Endothelial cell of umbilical vein (primary cell): ENCODE data around the gene PDHX. TPM values are rescaled to one million over a fixed set of nuclear protein-coding genes. Genes with fewer than 3 reads are reported as not detected.

Experiments used
- BruUV-seq: library from RNA; stranded (reverse); fragments of 400-500 nt; replicated peaks from 2 replicates; lab custom pipeline; 2021; lab: Mats Ljungman, UMichigan
- CTCF ChIA-PET: fragments of 300-600, 350-600 bp; sonication (Branson Sonifier 250); formaldehyde crosslinking; loops from one replicate; lab custom pipeline; 2021; ENCODE audit warnings: antibody characterized with exemption, inconsistent platforms; lab: Charles Lee
- POLR2A ChIA-PET: fragments of 300-600, 350-600 bp; sonication (Branson Sonifier 250); formaldehyde crosslinking; loops from one replicate; lab custom pipeline; 2021; ENCODE audit warnings: antibody characterized with exemption, inconsistent platforms; lab: Charles Lee
- DNase-seq: peaks from one replicate; pipeline ENCODE4 v3.0.0-alpha.2; 2011; ENCODE audit warnings: low read depth, low spot score
- FAIRE-seq: peaks from 2 replicates; lab custom pipeline; 2011; peaks lifted over from hg19 to GRCh38; lab: Jason Lieb, UNC
- H2AFZ ChIP-seq: 2 replicates; pipeline ENCODE4 v1.6.0; 2012; ENCODE audit warnings: low read depth, low read length, control low read depth, inconsistent platforms
- H3K27ac ChIP-seq: 2 replicates; pipeline ENCODE4 v1.5.1; 2011; ENCODE audit warnings: low read depth, mild to moderate bottlenecking, control low read depth, low read length, moderate library complexity; ENCODE audit not compliant: insufficient read depth
- H3K27me3 ChIP-seq, 2 experiments: 2 replicates each; pipeline versions ENCODE4 v1.6.0 to v1.6.1; 2011; ENCODE audit warnings: low read length in 2 of 2, mixed read lengths in 1 of 2; ENCODE audit not compliant: control insufficient read depth in 2 of 2, insufficient read depth in 2 of 2
- H3K36me3 ChIP-seq, 2 experiments: 2 replicates in 1 of 2; 3 replicates in 1 of 2; pipeline ENCODE4 v1.5.1; 2011; ENCODE audit warnings: low read length in 2 of 2, mild to moderate bottlenecking in 1 of 2, moderate library complexity in 1 of 2; ENCODE audit not compliant: control insufficient read depth in 2 of 2, insufficient read depth in 2 of 2; ENCODE audit errors: extremely low read depth in 1 of 2
- H3K4me1 ChIP-seq: 3 replicates; pipeline ENCODE4 v1.5.1; 2011; ENCODE audit warnings: mild to moderate bottlenecking, low read length; ENCODE audit not compliant: control insufficient read depth, insufficient read depth; ENCODE audit errors: extremely low read depth
- H3K4me2 ChIP-seq: 2 replicates; pipeline ENCODE4 v1.6.1; 2011; ENCODE audit warnings: low read length, control low read depth, mixed read lengths; ENCODE audit not compliant: insufficient read depth
- H3K4me3 ChIP-seq, 3 experiments: fragments of 200-600 bp in 1 of 3; sonication (generic), shearing (Covaris generic) in 1 of 3; replicated peaks in 1 of 3; 2 replicates each; pipeline ENCODE4 v1.5.1; 2011 to 2016; ENCODE audit warnings: control low read depth in 3 of 3, low read length in 3 of 3, mild to moderate bottlenecking in 2 of 3, inconsistent platforms in 1 of 3, low read depth in 1 of 3, moderate library complexity in 1 of 3; ENCODE audit not compliant: insufficient read depth in 1 of 3
- H3K79me2 ChIP-seq: 2 replicates; pipeline ENCODE4 v1.6.0; 2012; ENCODE audit warnings: low read length, inconsistent platforms; ENCODE audit not compliant: control insufficient read depth, insufficient read depth
- H3K9ac ChIP-seq: replicated peaks from 2 replicates; pipeline ENCODE3; 2011; ENCODE audit warnings: low read length, control low read depth; ENCODE audit not compliant: insufficient read depth; ENCODE audit errors: extremely low read depth
- H3K9me1 ChIP-seq: replicated peaks from 3 replicates; pipeline ENCODE4 v1.6.0; 2011; ENCODE audit warnings: mild to moderate bottlenecking, low read length; ENCODE audit not compliant: control insufficient read depth, insufficient read depth; ENCODE audit errors: extremely low read depth
- H3K9me3 ChIP-seq: replicated peaks from 2 replicates; pipeline ENCODE4 v1.5.1; 2012; ENCODE audit warnings: low read length, inconsistent platforms; ENCODE audit not compliant: control insufficient read depth, insufficient read depth
- H4K20me1 ChIP-seq: replicated peaks from 2 replicates; pipeline ENCODE3; 2011; ENCODE audit warnings: mild to moderate bottlenecking, low read length; ENCODE audit not compliant: control insufficient read depth, insufficient read depth; ENCODE audit errors: extremely low read depth
- CTCF ChIP-seq, 2 donors: IDR thresholded peaks; 1 replicate in 1 of 2; 2 replicates in 1 of 2; pipeline ENCODE4 v1.5.1; 2011; ENCODE audit warnings: low read length in 2 of 2, mild to moderate bottlenecking in 2 of 2, moderate library complexity in 2 of 2, control low read depth in 1 of 2, inconsistent platforms in 1 of 2, low read depth in 1 of 2; ENCODE audit not compliant: insufficient read depth in 1 of 2; ENCODE audit errors: extremely low read depth in 1 of 2
- EZH2 ChIP-seq: IDR thresholded peaks from 2 replicates; pipeline ENCODE4 v1.6.1; 2012; ENCODE audit warnings: borderline replicate concordance, low read depth, mild to moderate bottlenecking, moderate library complexity, low read length, inconsistent platforms; ENCODE audit not compliant: severe bottlenecking
- FOS ChIP-seq: IDR thresholded peaks from 2 replicates; pipeline ENCODE4 v1.6.1; 2011; ENCODE audit warnings: mild to moderate bottlenecking, low read length, moderate library complexity, borderline replicate concordance; ENCODE audit not compliant: insufficient read depth
- GATA2 ChIP-seq: IDR thresholded peaks from 2 replicates; pipeline ENCODE4 v1.7.0; 2011; ENCODE audit warnings: low read depth, mild to moderate bottlenecking, moderate library complexity, mixed read lengths, low read length; ENCODE audit not compliant: insufficient read length, insufficient read depth
- JUN ChIP-seq: IDR thresholded peaks from 2 replicates; pipeline ENCODE4 v1.6.1; 2011; ENCODE audit warnings: borderline replicate concordance, low read depth; ENCODE audit not compliant: insufficient read length, insufficient read depth
- MAX ChIP-seq: IDR thresholded peaks from 2 replicates; pipeline ENCODE4 v1.6.1; 2011; ENCODE audit not compliant: insufficient read depth, insufficient read length
- MYC ChIP-seq: IDR thresholded peaks from one replicate; pipeline ENCODE4 v1.6.1; 2011; ENCODE audit warnings: mild to moderate bottlenecking, low read depth, low read length
- POLR2A ChIP-seq: IDR thresholded peaks from 2 replicates; pipeline ENCODE4 v1.6.1; 2012; ENCODE audit warnings: low read depth, mild to moderate bottlenecking, control low read depth, low read length
- POLR2AphosphoS5 ChIP-seq: IDR thresholded peaks from 2 replicates; pipeline ENCODE4 v1.6.1; 2012; ENCODE audit warnings: low read depth, mild to moderate bottlenecking, control low read depth, low read length, moderate library complexity; ENCODE audit not compliant: insufficient read depth
- dilution Hi-C: fragments of 300-500 bp; cut with MboI; formaldehyde crosslinking; loops from one replicate; pipeline ENCODE4 v1.15.0; 2019; ENCODE audit warnings: low sequenced_read_pairs; ENCODE audit not compliant: extremely low pct_ligation_motif_present
- intact Hi-C: fragments of 100-400 bp; cut with micrococcal nuclease; formaldehyde crosslinking; loops from one replicate; pipeline ENCODE4 v1.10.0; 2022
- polyA plus RNA-seq, 4 experiments: library from polyadenylated mRNA; depleted of rRNA in 3 of 4; stranded (reverse) in 3 of 4; unstranded in 1 of 4; fragments of >200 nt; gene quantifications; 2 replicates each; pipeline versions ENCODE4 v1.2.1 to v1.2.3, GENCODE V29; 2011 to 2012; ENCODE audit warnings: missing spikeins in 1 of 4
- total RNA-seq: library from RNA; stranded (reverse); gene quantifications from 2 replicates; pipeline ENCODE4 v1.2.3, GENCODE V29; 2021

The PDHX gene
- total and polyA plus RNA-seq, 2 donors (not counting 3 experiments of a cell fraction or from before 2014, with no cell fraction given) = 10.5 to 30.5 TPM

GRCh38 chr11:34990916-34991315 lies 74.5 kb downstream of the PDHX start:
- no peak overlapping the region for H2AFZ ChIP-seq
- BruUV-seq = no TSS peak
- peaks cover 0 to 5% of the 10 kb centered on the region in 2 experiments for H3K36me3 ChIP-seq
- H3K9me1 ChIP-seq = no peaks in the 10 kb centered on the region
- no peak for DNase-seq
- no peak overlapping the region for H3K27ac ChIP-seq
- dilution Hi-C loops (no loop called here), intact Hi-C loops (no loop called here)
- TF ChIP-seq EZH2 (no peak), POLR2A (no peak), FOS (no peak), JUN (no peak), POLR2AphosphoS5 (no peak)
- H3K79me2 ChIP-seq = no peaks in the 10 kb centered on the region
- no peak for FAIRE-seq
- H3K27me3 ChIP-seq = no peaks in the 10 kb centered on the region
- POLR2A ChIA-PET = no interaction called here
- H3K9ac ChIP-seq = no peak overlapping the region
- H3K9me3 ChIP-seq = no peaks in the 10 kb centered on the region
- no peaks in the 10 kb centered on the region for H3K4me1 ChIP-seq
- no peak overlapping the region for H3K4me2 ChIP-seq
- CTCF ChIA-PET = no interaction called here
- H3K4me3 ChIP-seq = no peak overlapping the region
- H4K20me1 ChIP-seq = no peaks in the 10 kb centered on the region

- Histone ChIP-seq H3K36me3 (peaks cover 0 to 2% of the 10 kb centered on the region in 2 experiments), H3K79me2 (no peaks in the 10 kb centered on the region), H2AFZ (no peak overlapping the region), H3K4me1 (peaks cover 4% of the 10 kb centered on the region), H3K27me3 (no peaks in the 10 kb centered on the region), H3K9me1 (no peaks in the 10 kb centered on the region), H3K9me3 (no peaks in the 10 kb centered on the region), H3K9ac (no peak overlapping the region), H3K4me2 (no peak overlapping the region), H4K20me1 (no peaks in the 10 kb centered on the region), H3K4me3 (no peak overlapping the region), H3K27ac (no peak overlapping the region)
- ChIA-PET POLR2A (no interaction called here), CTCF (interaction anchor here (1.1 to 1.3 kb wide), 5 partner anchors 18 to 244 kb away, joined by 3 to 4 read pairs (median 4); no protein-coding TSS in a partner anchor)
- no peak for TF ChIP-seq POLR2A
- no peak for TF ChIP-seq FOS
- no peak for TF ChIP-seq JUN
- TF ChIP-seq EZH2 = no peak
- no peak for TF ChIP-seq CTCF (IDR thresholded peaks at IDR 0.05; ENCODE audit: extremely low read depth in 1 of 2, insufficient read depth in 1 of 2, low read depth in 1 of 2, low read length in 2 of 2)
- TF ChIP-seq MAX = no peak
- no peak for TF ChIP-seq MYC
- no peak for TF ChIP-seq GATA2
- no peak for TF ChIP-seq POLR2AphosphoS5
- intact Hi-C loops (loop anchor here (5.0 kb wide), 1 partner anchor 68 kb away; no protein-coding TSS in a partner anchor), dilution Hi-C loops (no loop called here)
- no TSS peak for BruUV-seq
- FAIRE-seq = no peak
- no peak for DNase-seq
Observed at GRCh38 chr11:34994854-34995253, 78.4 kb downstream of the PDHX start.
